ENCODE results near the gene RPL14.

GRCh38 chr3:40468018-40468417 is 10.9 kb downstream of the RPL14 start:
- TF ChIP-seq CTCF (IDR thresholded peaks at IDR 0.05): no peak
- TF ChIP-seq ZFX (IDR thresholded peaks at IDR 0.05; ENCODE audit: borderline replicate concordance): no peak

All from 22Rv1 (cell line).